DMS53 (cell line): ENCODE measurements around the gene TMPRSS6.
"Not testable (repeated sequence)": the region's sequence is repeated elsewhere in the genome, so short reads cannot be mapped to it uniquely, and the experiment has no call there.

Experiments used
- DNase-seq: peaks from one replicate; lab custom pipeline; 2025; lab: John Stamatoyannopoulos, UW

Gene TMPRSS6

DNA sequence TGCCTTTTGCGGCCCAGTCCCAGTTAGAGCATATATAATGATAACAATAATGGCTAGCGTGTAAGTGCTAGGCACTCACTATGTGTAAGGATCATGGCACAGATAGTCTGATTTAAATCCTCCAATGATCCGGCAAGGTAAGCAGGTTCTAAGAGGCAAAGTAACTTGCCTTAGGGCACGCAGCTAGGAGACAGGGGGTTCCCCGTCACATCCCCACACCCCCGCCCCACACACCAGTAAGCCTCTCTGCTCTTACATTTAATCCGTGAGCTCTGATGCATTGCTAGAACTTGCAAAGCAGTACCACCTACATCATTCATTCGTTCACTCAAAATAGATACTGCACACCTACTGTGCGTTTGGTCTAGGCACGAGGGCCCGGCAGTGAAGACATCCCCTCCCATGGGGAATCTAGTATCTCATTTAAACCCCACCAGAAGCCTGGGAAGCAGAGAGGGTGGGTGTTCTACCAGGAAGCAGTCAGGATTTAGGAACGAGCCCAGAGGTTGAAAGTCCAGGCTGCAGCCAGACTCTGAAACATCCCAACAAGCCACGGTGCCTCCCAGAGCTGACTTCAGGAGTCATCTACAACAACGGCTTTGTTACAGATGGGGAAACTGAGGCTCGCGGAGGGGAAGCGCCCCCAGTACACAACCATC lies 20.6 kb downstream of the TMPRSS6 start:
- no peak for DNase-seq

DNA sequence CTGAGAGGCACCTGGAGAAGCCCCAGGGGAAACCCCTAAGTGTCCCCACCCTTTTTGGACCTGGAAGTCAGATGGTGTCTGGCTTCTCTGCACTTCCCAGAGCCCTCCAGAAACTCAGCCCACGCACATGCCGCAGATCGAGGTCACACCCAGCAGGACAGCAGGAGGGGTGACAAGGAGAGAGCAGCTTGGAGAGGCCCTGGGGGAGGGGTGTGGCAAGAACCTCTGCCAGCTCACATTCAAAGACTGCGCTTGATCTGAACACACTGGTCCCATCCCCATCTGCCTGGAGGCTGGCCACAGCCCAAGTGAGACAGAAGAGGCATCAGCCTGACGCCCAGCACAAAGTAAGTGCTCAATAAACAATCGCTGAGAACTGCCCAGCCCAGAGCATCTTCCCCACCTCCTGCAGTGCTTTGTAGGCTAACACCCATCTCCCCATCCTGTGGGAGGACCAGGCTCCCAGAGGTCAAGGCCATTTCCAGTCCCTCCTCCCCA lies 21.4 kb downstream of the TMPRSS6 start:
- no peak for DNase-seq

DNA sequence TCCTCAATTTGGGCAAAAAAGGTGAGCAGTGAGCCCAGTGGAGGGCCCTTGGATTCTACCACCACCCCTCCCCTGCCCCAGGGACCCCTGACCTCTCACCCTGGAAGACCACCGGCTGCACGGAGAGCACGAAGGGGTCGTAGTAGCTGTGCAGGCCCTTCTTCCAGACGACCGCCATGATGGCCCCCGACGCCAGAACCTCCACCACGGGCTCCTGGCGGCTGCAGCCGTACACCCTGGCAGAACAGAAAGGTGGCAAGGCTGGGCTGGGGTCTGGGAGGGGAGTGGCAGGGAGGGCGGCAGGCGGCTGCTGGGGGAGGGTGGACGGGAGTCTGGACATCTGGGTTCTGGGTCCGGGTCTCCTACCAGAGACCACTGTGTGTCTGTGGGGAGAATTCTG lies 23.3 kb downstream of the TMPRSS6 start:
- no peak for DNase-seq

DNA sequence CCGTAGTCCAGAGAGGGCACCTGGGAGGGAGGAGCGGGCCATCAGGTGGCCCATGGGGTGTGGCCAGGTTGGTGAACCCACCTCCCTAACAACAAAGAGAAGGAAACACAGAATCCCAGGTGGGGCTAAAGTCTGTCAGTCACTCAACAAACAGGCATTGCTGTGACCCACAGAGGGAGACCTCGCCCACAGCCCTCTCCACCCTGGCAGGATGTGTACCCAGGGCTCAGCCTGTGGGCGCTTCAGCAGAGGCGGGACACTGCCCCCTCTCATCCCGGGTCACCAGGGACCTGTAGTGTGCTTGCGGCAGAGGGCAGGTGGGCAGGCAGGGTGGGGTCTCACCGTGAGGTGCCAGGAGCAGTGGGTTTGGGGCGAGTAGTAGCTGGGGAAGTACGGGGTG lies 25.1 kb downstream of the TMPRSS6 start:
- no peak for DNase-seq

DNA sequence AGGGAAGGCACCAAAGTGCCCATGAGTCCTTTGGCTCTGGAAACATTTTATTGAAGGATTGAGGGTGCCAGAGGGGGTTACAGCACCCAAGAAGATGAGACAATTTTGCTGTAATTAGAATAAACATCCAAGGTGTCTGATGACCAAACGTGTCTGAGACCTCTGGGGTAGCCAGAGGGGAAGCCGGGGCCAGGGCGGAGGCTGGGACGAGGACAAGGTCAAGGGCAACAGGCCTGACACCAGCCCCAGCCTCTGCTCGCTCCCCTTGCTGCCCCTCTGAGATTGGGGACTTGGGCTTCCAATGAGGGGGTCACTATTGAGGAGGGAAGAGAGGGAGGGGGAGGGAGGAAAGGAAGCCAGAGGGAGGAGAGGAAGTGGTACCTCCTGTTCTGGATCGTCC lies 25.6 kb downstream of the TMPRSS6 start:
- DNase-seq = no peak

DNA sequence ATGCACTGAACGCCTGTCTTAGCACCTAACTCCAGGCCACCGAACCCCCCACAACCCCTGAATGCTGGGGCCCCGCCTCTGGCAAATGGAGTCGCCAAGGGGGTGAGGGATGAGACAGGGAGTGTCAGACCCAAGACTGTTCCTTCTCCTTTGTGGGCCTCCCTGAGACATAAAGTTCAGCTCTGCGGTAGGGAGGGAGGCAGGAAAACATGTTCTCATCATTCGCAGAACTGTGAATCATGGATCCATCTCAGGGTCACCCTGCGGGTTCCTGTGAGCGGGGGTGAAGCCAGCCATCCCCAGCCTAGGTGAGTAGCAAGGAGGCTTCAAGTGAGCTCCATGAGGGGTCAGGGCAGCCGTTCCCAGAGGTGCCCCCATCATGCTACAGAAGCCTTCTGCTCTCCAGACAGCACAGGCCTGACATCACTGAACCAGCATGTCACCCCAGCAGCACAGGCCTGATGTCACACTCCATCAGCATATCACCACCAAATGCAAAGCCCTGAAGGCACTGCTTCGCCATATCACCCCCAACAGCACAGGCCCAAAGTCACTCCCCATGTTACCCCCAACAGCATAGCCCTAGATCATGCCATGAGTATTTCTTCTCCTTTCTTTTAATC lies 27.2 kb downstream of the TMPRSS6 start:
- no peak for DNase-seq

DNA sequence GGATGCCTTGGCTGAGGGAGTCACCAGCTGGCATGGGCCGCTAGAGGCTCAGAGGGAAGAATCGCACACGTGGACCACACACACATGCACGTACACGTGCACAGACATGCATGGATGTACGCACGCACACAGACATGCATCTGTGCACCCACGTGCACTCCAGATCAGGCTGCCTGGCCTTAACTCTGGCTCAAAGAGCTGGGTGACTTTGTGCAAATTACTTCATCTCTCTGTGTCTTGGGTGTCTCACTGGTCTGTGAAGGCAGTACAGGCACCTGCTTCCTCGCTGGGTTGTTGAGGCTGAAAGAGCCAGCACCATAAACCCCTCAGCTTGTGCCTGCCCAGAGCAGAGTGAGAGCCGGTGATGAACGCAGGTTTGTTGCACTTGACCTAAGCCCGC lies 28.7 kb downstream of the TMPRSS6 start:
- no peak for DNase-seq

DNA sequence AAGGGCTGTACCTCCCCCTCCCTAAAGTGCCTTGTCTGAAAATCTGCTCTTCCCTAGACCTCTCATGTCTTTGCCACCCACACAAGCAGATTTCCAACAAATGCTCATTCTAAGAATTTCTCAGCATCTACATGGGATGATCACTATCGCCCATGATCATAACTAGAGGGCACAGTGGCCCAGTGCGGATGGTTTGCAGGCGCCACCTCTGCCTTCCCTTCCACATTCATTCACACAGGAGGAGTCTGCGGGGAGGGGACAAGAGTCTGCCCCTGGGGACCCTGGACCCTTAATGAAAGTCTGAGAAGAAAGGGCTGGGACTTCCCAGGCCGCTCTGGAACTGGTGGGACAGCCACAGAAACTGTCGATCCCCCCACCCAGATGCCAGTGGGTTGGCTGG lies 29.1 kb downstream of the TMPRSS6 start:
- DNase-seq = no peak

DNA sequence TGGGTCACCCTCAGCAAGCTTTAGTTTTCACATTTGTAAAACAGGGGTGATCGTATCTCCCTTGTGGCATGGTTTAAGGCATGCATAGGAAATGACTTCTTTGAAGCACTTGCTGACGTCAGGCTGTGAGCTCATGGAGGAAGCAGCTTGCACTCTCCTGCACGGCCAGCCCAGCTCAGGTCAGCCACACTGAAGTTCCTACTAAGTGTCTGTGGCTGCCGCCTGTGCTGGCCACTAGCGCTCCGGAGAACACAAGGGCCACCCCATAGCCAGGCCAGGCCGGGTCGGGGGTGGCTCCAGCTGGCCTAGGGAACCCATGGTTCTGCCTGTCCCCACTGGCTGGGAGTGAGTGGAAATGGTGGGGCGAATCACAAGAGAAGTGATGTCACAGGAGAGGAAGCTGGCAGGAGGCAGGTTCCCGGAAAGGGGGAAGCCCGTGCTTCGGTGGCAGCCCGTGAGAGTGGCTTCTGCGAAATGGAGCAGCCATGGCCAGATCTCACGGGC lies 29.8 kb downstream of the TMPRSS6 start:
- peak; percentile 17 for DNase-seq

DNA sequence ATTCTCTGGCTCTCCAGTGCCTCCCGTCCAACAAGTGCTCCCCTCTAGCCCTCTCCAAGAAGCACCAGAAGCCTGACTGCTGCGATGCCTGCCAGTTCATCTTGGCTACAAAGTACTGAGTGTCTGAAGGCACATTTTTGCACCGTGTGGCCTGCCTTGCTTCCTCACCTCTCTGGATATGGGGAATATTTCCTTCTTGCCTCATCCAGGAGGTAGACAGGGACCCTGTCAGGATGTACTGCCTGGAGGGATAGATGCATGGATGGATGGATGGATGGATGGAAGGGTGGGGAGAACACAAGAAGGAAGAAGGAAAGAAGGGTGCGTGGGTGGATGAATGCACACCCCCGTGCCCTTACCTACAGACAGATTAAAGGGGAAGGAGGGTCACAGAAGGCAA lies 30.4 kb downstream of the TMPRSS6 start:
- DNase-seq = no peak

DNA sequence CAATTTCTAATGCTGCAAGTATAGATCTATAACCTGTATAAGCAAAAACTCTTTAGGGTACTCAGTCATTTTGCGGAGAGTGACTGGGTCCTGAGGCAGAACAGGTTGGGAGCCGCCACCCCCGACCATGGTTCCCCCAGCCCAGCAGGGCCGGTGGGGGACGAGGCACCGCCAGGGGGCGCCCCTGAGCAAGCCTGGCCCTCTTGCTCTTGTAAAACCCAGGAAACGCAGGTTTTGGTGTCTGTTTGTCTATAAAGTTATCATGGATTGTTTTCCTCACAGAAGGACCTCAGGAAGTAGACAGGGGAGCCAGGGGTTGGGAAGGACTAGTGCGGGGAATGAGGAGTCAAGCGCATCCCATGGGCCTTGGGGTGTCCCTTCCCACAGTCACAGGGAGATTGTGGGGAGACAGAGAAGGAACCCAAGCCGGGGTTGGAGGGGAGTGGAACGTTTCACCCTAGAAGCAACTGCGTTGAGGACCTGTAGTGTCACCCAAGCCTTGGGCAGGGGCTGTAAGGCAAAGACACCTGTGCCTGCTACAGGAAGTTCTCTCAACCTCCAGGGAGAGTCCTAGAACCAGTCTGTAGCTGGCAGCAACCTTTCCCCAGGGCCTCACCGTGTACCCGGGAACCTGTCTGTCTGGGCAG lies 31.6 kb downstream of the TMPRSS6 start:
- DNase-seq = peak; percentile 27

DNA sequence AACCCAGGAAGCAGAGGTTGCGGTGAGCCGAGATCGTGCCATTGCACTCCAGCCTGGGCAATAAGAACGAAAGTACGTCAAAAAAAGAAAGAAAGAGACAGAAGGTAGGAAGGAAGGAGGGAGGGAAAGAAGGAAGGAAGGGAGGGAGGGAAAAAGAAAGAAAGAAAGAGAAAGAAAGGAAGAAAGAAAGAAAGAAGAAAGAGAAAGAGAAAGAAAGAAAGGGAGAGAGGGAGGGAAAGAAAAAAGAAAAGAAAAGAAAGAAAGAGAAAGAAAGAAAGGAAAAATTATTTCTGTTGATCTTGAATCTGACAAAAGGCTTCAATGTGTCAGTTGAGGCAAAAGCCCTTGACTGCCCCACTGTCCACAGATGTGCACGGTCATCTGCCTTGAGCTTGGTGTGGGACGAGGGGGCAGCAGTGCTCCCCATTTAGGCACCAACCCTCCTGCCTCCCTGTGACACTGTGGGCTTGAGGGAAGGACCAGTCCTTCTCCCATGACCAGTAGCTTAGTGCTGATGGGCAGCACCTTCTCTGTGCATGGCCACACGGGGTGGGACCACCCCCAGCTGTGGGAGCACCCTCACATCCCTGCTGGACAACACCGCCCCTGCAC lies 33.6 kb downstream of the TMPRSS6 start:
- DNase-seq = no peak

DNA sequence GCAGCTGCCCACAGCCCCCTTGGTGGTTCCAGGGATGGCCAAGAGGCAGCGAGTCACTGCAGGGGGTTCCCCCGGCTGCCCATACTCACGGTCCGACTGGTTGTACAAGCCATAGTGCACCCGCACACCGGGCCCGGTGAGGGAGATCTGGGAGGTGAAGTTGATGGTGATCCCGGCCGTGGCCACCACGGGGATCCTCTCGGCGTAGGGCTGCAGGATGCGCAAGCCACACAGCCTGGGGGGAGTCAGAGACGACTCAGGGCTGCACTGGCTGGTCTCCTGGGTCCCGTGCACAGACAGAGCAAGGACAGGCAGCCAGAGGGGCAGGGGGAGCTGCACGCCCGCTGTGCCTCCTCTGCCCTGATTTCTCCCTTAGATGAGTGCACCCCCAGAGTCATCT lies 34.5 kb downstream of the TMPRSS6 start:
- DNase-seq = no peak

DNA sequence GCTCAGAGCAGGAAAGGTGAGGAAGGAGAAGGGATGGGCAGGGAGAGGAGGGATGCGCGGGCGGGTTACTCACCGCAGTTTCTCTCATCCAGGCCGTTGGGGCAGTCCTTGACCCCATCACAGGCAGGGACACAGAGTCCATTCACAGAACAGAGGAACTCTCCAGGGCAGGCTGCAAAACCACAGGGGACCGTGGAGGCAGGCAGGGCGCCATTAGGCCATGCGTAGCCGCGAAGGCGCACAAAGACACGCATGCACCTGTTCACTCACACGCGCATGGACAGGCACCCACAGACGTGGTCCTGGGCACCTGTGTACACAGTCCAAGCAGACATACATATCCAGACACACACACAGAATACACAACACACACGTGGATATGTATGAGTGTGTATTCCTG lies 35.0 kb downstream of the TMPRSS6 start:
- DNase-seq = no peak

DNA sequence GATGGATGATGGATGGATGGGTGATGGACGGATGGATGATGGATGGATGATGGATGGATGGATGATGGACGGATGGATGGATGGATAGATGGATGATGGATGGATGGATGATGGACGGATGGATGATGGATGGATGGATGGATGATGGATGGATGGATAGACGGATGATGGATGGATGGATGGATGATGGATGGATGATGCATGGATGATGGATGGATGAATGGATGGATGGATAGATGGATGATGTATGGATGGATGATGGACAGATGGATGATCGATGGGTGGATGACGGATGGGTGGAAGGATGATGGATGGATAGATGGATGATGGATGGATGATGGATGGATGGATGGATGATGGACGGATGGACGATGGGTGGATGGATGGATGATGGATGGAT lies 36.8 kb downstream of the TMPRSS6 start:
- no peak for DNase-seq

DNA sequence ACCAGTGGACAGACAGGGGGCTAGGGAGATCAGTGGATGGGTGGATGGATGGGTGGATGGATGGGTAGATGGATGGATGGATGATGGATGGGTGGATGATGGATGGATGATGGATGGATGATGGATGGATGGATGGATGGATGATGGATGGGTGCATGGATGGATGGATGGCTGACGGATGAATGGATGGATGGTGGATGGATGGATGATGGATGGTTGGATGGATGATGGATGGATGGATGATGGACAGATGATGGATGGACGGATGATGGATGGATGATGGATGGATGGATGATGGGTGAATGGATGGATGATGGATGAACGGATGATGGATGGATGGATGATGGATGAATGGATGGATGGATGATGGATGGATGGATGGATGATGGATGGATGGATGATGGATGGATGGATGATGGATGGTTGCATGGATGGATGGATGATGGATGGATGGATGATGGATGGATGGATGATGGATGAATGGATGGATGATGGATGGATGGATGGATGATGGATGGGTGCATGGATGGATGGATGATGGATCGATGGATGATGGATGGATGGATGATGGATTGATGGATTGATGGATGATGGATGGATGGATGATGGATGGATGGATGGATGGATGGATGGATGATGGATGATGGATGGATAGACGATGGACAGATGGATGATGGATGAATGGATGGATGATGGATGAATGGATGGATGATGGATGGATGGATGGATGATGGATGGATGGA lies 37.5 kb downstream of the TMPRSS6 start:
- not testable (repeated sequence) for DNase-seq

DNA sequence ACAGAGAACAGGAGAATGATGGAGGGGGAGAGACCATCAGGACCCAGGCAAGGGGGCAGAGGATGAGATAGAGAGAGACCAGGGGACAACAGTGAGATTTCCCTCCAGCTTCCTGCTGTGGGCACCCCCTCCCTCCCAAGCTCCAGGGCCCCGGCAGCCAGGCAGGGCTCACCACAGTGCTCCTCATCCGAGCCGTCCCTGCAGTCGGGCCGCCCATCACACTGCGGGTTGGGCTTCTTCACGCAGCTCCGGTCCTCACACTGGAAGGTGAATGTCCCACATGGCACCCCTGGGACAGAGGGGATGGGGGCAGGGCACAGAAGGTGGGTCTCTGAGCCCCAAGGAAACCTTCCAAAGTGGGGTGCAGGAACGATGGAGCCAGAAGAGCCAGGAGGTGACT lies 38.8 kb downstream of the TMPRSS6 start:
- no peak for DNase-seq

DNA sequence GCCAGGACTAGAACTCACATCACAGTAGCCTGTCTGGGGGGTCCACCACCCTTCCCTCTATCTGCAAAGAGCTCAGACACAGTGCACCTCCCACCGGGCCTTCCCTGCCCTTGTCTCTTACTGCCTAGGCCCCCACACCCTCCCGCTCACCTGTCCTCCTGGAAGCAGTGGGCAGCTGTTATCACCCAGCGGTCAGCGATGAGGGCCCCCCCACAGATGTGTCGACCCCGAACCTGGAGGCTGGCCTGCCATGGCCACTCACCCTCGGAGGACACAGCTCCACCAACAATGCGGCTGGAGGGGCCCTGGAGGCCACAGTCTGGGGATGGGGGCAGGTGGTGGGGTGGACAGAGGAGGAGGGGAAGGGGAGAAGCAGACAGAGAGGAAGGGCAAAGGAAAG lies 39.2 kb downstream of the TMPRSS6 start:
- no peak for DNase-seq

DNA sequence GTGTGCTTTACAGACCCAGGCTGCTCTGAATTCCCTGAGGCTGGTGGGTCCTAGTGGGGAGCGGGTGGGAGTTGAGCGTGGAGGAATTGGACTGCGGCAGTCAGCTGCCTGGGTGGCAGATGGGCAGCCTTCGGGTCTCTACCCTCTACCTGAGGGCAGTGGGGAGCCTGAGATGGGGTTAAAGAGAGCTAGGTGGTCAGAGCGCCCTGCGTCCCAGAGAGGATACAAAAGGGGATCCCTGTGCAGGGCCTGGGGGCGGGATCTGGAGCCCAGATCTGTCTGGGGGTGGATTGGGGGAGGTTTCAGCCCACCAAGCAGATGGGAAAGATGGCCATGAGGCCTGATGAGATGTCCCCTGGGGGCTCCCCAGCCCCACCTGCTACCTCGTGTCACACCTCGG lies 39.8 kb downstream of the TMPRSS6 start:
- DNase-seq = no peak

DNA sequence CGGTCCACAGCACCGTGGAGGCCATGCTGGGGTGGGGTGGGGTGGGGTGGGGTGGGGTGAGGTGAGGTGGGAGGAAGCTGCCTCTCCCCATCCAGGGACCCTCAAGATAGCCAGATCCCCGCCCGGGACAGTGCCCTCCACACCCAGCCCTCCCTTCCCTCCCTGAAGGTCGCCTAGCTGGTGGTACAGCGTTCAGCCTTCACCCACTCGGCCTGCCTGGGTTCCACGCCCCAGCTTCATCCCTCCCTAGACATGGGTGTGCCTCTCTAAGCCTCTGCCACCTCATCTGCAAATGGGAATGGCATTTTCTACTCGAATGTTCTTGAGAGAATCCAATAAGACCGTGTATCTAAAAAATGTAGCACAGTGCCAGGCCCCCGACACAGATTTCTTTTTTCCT lies 40.2 kb downstream of the TMPRSS6 start:
- DNase-seq = no peak

DNA sequence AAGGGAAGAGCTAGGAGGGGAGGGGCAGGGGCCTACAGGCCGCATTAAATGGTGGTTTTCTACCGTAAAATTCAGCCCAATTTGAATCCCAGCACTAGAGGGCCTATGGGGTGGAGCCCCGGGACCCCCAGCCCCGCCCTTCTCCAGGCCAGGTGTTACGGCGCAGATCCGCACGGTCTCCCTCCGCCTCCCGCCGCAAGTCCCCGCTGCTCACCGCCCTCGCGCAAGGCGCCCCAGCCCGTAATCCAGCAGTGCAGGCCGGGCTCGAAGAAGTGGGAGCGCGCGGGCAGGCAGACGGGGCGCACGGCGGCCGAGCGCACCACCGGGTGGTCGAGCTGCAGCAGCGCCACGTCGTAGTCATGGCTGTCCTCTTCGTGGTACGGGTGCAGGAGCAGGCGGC lies 40.7 kb downstream of the TMPRSS6 start:
- DNase-seq = no peak

DNA sequence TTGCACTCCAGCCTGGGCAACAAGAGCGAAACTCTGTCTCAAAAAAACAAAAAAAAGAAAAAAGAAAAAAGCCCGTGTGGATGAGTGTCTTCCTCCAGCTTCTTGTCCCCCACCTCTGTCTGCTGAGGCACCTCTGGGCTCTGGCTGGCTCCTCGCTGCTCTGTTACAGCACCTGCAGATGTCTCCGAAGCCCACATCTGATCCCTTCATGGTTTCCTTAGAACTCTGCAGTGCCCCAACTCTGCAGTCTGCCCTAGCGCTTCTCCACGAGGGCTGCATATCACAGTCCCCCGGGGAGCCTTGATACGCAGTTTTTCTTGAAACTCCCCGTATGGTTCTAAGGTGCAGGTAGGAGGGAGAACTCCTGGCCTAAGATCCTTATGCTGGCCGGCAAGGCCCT lies 42.1 kb downstream of the TMPRSS6 start:
- DNase-seq = no peak
